PC-9 (cell line): ENCODE measurements around the gene CHST15. TPM values are rescaled to one million over a fixed set of nuclear protein-coding genes. Genes with fewer than 3 reads are reported as not detected.

Experiments used
- BruUV-seq: library from RNA; stranded (reverse); fragments of 400-500 nt; replicated peaks from 2 replicates; lab custom pipeline; 2021; lab: Mats Ljungman, UMichigan
- CTCF ChIA-PET: fragments of 300-600 bp; sonication (Branson Sonifier 250); formaldehyde crosslinking; loops from one replicate; lab custom pipeline; 2022; ENCODE audit warnings: antibody characterized with exemption; lab: Charles Lee
- POLR2A ChIA-PET: fragments of 300-600 bp; sonication (Branson Sonifier 250); formaldehyde crosslinking; loops from one replicate; lab custom pipeline; 2022; ENCODE audit warnings: antibody characterized with exemption; ENCODE audit not compliant: unreplicated experiment; lab: Charles Lee
- DNase-seq, 2 experiments: peaks; one replicate each; pipeline versions ENCODE4 v3.0.0 to v3.0.0-alpha.2; 2015 to 2022; ENCODE audit warnings: mixed read lengths in 1 of 2
- H2AFZ ChIP-seq: fragments of 200-600 bp; sonication (generic); 2 replicates; pipeline ENCODE4 v1.8.1; 2017; ENCODE audit warnings: antibody characterized with exemption
- H3F3A ChIP-seq: fragments of 200-600 bp; sonication (generic); 2 replicates; pipeline ENCODE4 v1.8.1; 2017; ENCODE audit warnings: antibody characterized with exemption, mild to moderate bottlenecking, low read depth; ENCODE audit not compliant: insufficient read depth
- H3K27ac ChIP-seq: fragments of 200-600 bp; sonication (generic); 2 replicates; pipeline ENCODE4 v1.6.1; 2016; ENCODE audit warnings: mixed run types
- H3K27me3 ChIP-seq: fragments of 200-600 bp; sonication (generic); 2 replicates; pipeline ENCODE4 v1.6.1; 2016; ENCODE audit warnings: low read depth, mixed run types; ENCODE audit not compliant: insufficient read depth
- H3K36me3 ChIP-seq: fragments of 200-600 bp; sonication (generic); 2 replicates; pipeline ENCODE4 v1.6.1; 2016; ENCODE audit warnings: low read depth, mixed run types
- H3K4me1 ChIP-seq: fragments of 200-600 bp; sonication (generic); replicated peaks from 2 replicates; pipeline ENCODE4 v1.6.1; 2016; ENCODE audit warnings: mixed run types; ENCODE audit not compliant: insufficient read depth
- H3K4me2 ChIP-seq: fragments of 200-600 bp; sonication (generic); 2 replicates; pipeline ENCODE4 v1.6.1; 2017; ENCODE audit warnings: mixed run types
- H3K4me3 ChIP-seq: fragments of 200-600 bp; sonication (generic); 2 replicates; pipeline ENCODE4 v1.6.1; 2016; ENCODE audit warnings: mixed run types
- H3K79me2 ChIP-seq: fragments of 200-600 bp; sonication (generic); 2 replicates; pipeline ENCODE4 v1.6.1; 2017; ENCODE audit warnings: low read depth, mixed run types
- H3K9me2 ChIP-seq: fragments of 200-600 bp; sonication (generic); 2 replicates; pipeline ENCODE4 v1.8.1; 2017; ENCODE audit warnings: mild to moderate bottlenecking; ENCODE audit not compliant: insufficient read depth
- H3K9me3 ChIP-seq: fragments of 200-600 bp; sonication (generic); 2 replicates; pipeline ENCODE4 v1.8.1; 2016; ENCODE audit warnings: low read depth; ENCODE audit not compliant: insufficient read depth
- H4K20me1 ChIP-seq: fragments of 200-600 bp; sonication (generic); 2 replicates; pipeline ENCODE4 v1.8.1; 2017; ENCODE audit not compliant: insufficient read depth
- CTCF ChIP-seq: fragments of 200-600 bp; sonication (generic); conservative IDR thresholded peaks from 2 replicates; pipeline ENCODE4 v1.6.1; 2017; ENCODE audit warnings: mixed run types, antibody characterized with exemption, mild to moderate bottlenecking, moderate library complexity
- EZH2 ChIP-seq: fragments of 200-600 bp; sonication (generic); IDR thresholded peaks from 2 replicates; pipeline ENCODE4 v1.8.0; 2017; ENCODE audit warnings: antibody characterized with exemption, low read depth
- intact Hi-C: fragments of 100-400 bp; cut with micrococcal nuclease; formaldehyde crosslinking; loops from one replicate; pipeline ENCODE4 v1.10.0; 2022; ENCODE audit not compliant: unreplicated experiment
- total RNA-seq: library from RNA; stranded (reverse); gene quantifications from 2 replicates; pipeline ENCODE4 v1.2.3, GENCODE V29; 2021

CHST15 gene
- total RNA-seq, 1 experiment from 2014 or later: 24.6 TPM

DNA sequence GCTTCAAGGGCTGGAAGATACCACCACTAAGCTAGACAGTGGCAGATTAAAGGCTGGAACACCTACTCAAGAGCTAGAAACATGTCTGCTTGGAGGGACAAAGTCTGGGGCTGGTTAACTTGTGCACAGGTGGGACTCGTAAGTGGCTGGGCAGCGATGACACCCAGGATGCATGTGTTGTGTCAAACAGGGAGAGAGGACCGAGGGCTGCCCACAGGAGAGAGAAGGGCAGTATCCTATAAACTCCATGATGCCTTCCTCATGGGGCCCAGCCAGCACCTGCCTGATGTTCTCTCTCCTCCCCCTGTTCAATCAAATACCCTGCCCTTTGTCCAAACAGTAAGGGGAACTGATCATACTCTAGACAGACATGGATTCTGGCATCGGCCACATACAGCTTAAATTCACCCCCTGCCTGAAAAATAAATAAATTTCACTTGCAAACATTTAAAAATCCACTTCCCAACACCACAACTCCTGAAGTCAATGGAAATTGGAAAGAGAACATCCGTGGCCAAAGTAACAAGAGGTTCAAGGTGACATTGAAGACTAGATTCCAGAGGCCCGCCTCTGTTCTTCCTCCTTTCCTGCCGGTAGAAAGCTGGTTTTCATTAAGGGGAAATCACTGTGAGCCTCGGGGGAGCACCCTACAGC, 50.6 kb downstream of the CHST15 start:
- CTCF ChIA-PET: no interaction called here
- no peak overlapping the region for H3K4me2 ChIP-seq
- POLR2A ChIA-PET: no interaction called here
- no peak overlapping the region for H2AFZ ChIP-seq
- no peak for TF ChIP-seq CTCF
- no peak overlapping the region for H3K27ac ChIP-seq
- H4K20me1 ChIP-seq: peaks cover 15% of the 10 kb centered on the region
- H3F3A ChIP-seq: 0 out of 2 replicates have a peak, but pooled peaks cover 5% of the 10 kb centered on the region
- intact Hi-C loops: no loop called here
- no peaks in the 10 kb centered on the region for H3K9me2 ChIP-seq
- H3K27me3 ChIP-seq: no peaks in the 10 kb centered on the region
- DNase-seq: no peak
- H3K79me2 ChIP-seq: 0 out of 2 replicates have a peak, but pooled peaks cover 5% of the 10 kb centered on the region
- H3K9me3 ChIP-seq: no peaks in the 10 kb centered on the region
- no peak overlapping the region for H3K4me3 ChIP-seq
- no TSS peak for BruUV-seq
- 0 out of 2 replicates have a peak, but pooled peaks cover 5% of the 10 kb centered on the region for H3K36me3 ChIP-seq
- H3K4me1 ChIP-seq: no peaks in the 10 kb centered on the region

DNA sequence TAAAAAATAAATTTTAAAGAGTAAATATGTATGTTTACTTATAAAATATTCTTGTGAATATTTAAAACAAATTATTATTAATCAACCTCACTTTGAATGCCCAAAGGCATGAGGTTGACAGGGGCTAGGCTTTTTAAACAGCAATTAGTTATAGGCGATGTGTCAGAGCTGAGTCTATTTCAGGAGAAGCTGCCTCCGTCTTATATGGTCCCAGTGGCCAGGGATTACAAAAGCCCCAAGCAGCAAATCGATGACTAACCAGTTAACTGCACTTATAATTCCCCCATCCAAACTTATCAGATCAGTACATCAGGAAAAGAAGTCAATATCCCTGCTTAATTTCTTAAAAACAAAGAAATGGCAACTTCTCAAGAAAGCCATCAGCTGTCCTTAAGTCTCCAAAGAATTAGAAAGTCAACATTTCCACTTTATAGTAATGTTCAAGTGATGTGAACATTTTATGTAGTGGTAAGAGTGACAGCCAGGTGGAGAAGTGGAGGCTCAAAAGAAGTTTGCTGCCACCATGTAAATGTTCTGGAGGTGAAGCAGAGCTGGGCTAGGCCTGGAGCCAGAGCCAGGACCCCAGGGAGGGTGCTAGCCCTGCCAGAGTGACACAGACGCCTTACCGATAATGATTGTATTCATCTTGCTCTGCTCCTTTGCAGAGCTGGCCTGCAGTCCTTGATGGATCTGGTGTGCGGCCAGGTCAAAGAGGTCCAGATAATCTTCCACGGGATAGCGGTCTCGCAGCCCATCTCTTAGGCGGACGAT, 51.5 kb downstream of the CHST15 start:
- Histone ChIP-seq H3K27ac (no peak overlapping the region), H2AFZ (no peak overlapping the region), H3K4me1 (no peaks in the 10 kb centered on the region), H3K4me2 (no peak overlapping the region), H3K9me3 (no peaks in the 10 kb centered on the region), H3F3A (0 out of 2 replicates have a peak, but pooled peaks cover 5% of the 10 kb centered on the region), H3K79me2 (no peaks in the 10 kb centered on the region), H3K27me3 (no peaks in the 10 kb centered on the region), H3K36me3 (0 out of 2 replicates have a peak, but pooled peaks cover 5% of the 10 kb centered on the region), H4K20me1 (peaks cover 8% of the 10 kb centered on the region), H3K9me2 (no peaks in the 10 kb centered on the region), H3K4me3 (no peak overlapping the region)
- POLR2A ChIA-PET: no interaction called here
- no peak for DNase-seq
- no TSS peak for BruUV-seq
- intact Hi-C loops: no loop called here
- CTCF ChIA-PET: no interaction called here
- TF ChIP-seq EZH2 (no peak), CTCF (no peak)

- no TSS peak for BruUV-seq
- CTCF ChIA-PET: no interaction called here
- no peak overlapping the region for H3K27ac ChIP-seq
- intact Hi-C loops: no loop called here
- H3K4me2 ChIP-seq: no peak overlapping the region
- H3K4me3 ChIP-seq: no peak overlapping the region
- H3K4me1 ChIP-seq: no peaks in the 10 kb centered on the region
- H2AFZ ChIP-seq: no peak overlapping the region
- H3F3A ChIP-seq: 0 out of 2 replicates have a peak, but pooled peaks cover 4% of the 10 kb centered on the region
- DNase-seq: no peak
- 0 out of 2 replicates have a peak, but pooled peaks cover 5% of the 10 kb centered on the region for H3K36me3 ChIP-seq
- no peaks in the 10 kb centered on the region for H3K9me2 ChIP-seq
- H3K27me3 ChIP-seq: no peaks in the 10 kb centered on the region
- no peaks in the 10 kb centered on the region for H3K9me3 ChIP-seq
- H3K79me2 ChIP-seq: no peaks in the 10 kb centered on the region
- TF ChIP-seq CTCF (no peak), EZH2 (no peak)
- H4K20me1 ChIP-seq: 0 out of 2 replicates have a peak, but pooled peaks cover 3% of the 10 kb centered on the region
- POLR2A ChIA-PET: no interaction called here
Observed at GRCh38 chr10:124040451-124041188, 52.8 kb downstream of the CHST15 start.
